Measurements from ENCODE around the gene RIPPLY3.

DNA sequence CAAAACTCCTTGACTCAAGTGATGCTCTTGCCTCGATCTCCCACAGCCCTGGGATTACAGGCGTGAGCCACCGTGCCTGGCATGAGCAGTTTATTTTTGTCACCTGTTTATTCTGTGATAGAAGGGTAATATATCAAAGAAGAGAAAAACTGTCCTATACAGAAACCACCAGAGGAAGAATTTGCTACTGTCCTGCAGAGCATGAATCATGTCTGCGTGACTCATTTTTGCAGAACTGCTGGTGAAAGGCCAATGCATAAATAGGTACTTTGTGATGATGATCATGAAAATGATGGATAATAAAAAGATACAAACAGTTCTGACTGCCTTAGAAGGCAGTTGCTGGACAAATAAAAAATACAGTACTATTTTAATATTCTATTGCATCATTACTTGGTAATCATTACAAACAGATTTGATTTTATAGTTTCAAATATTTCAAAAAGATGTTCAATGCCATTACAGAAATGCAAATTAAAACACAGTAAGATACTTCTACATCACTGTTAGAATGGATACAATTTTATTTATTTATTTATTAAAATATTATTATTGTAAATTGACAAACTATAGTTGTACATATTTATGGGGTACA lies 26.5 kb downstream of the RIPPLY3 start:
- TF ChIP-seq, protein P1, sequence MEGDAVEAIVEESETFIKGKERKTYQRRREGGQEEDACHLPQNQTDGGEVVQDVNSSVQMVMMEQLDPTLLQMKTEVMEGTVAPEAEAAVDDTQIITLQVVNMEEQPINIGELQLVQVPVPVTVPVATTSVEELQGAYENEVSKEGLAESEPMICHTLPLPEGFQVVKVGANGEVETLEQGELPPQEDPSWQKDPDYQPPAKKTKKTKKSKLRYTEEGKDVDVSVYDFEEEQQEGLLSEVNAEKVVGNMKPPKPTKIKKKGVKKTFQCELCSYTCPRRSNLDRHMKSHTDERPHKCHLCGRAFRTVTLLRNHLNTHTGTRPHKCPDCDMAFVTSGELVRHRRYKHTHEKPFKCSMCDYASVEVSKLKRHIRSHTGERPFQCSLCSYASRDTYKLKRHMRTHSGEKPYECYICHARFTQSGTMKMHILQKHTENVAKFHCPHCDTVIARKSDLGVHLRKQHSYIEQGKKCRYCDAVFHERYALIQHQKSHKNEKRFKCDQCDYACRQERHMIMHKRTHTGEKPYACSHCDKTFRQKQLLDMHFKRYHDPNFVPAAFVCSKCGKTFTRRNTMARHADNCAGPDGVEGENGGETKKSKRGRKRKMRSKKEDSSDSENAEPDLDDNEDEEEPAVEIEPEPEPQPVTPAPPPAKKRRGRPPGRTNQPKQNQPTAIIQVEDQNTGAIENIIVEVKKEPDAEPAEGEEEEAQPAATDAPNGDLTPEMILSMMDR (IDR thresholded peaks at IDR 0.05; ENCODE audit: insufficient read depth, low read depth, low read length) = no peak
- no peak for TF ChIP-seq EZH2 (IDR thresholded peaks at IDR 0.05; ENCODE audit: insufficient read depth, low read length)
